ENCODE results near the gene OR2H2.

OR2H2 gene

DNA sequence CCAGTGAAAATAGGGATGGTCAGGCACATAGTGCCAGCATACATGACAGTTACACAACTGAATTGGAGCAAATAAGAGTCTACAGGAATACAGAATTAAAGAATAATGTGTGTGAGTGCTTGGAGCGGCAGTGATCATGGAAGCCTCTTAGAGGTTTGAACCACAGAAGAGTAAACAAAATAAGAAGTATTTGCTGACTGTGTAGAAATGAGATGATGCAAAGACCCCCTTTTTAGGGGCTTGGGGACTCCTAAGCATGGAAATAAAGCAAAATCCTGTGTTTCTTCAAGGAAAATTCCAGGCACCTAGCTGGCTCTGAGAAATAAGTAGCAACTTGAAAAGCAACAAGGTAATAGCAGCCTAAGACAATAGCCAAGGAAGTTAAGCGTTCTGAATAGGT is 6.8 kb downstream of the OR2H2 start:
- DNase-seq (ENCODE audit: low spot score) = no peak

DNA sequence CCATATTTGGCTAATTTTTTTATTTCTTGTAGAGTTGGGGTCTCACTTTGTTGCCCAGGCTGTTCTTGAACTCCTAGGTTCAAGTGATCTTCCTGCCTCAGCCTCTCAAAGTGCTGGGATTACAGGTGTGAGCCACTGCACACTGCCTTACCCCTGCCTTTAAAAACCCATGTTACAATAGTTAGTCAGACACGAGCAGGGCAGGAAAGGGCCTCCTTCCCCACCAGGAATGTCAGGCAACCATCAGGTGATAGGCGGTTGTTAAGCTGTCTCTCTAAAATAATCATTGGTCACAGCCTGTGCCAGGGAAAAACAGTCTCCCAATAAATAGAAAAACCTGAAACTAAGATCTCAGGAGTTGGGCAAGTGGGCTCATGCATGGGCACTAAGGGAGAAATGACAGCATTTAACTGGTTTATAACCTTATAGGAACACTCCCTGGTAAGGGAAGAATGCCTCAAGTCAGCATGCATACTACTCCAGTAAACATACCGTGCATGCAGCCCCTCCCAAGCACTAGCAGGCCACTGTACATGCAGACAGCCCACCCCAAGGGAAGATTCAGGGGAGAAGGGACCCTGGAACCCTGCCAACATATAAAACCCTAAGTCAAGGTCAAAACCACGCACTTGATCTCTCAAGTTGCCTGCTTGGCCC is 8.4 kb downstream of the OR2H2 start:
- no peak for DNase-seq (ENCODE audit: low spot score)

GRCh38 chr6:29596381-29596900 is 11.5 kb downstream of the OR2H2 start:
- DNase-seq (ENCODE audit: low spot score) = no peak

- no peak for DNase-seq (ENCODE audit: low spot score)
These were observed 12.3 kb downstream of the OR2H2 start for GRCh38 chr6:29597184-29597583.

DNA sequence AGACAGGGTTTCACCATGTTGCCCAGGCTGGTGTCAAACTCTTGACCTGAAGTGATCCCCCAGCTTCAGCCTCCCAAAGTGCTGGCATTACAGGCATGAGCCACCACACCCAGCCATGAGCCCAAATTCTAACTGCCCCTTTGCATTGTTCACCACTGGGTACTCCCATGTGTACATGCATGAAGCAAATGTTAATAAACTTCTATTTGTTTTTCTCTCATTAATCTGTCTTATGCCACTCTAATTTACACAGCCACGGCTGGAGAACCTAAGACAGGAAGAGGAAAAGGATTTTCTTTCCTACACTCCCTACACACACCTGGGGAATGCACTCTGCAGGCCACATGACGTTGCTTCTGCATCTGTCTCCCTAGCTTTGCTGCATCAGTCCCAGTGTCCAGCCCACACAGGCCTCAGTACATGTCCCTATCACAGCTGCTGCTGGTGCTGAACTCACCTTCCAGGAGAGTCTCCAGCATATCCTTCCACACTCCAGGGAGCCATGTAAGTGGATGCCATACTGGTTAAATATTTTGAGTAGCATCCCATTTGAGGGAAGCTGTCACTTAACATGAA is 13.3 kb downstream of the OR2H2 start:
- no peak for DNase-seq (ENCODE audit: low spot score)

GRCh38 chr6:29602564-29603361 is 17.8 kb downstream of the OR2H2 start:
- no peak for DNase-seq (ENCODE audit: low spot score)

DNA sequence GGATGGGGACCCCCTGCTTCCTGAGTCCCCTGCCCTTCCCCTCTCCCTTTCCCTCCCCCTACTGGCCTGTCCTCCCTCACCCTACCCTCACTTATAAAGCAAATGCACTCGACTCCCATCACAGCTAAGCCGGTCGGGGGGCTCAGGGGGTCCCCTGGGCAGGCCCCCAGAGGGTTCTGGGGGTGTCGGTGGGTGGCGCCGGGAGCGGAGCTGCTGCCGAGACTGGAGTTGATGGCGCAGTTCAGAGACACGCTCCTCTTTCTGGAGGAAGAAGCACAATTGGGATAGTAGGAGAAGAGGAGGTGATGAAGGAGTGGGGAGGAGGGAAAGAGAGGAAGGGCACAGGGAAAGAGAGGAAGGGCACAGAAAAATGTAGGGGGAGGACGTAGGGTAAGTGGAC is 18.5 kb downstream of the OR2H2 start:
- no peak for DNase-seq (ENCODE audit: low spot score)

DNA sequence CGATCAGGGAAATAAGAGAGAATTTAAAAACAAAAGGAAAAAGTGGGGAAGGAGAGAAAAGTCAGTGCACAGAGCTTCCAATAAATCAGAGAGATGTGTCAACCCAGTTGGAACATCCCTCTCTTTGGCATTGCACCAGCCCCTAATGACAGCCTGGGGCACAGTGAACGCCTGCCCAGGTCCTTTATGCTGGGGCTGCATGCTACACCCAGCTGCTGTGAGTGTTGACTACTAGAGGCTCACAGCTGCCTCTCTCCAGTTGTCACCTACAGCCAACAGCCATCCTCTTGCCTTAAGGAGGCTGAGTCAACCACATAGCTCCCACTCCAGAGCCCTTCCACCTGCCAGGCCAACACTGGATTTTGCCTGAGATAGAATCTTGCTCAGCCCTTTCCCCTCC is 19.0 kb downstream of the OR2H2 start:
- DNase-seq (ENCODE audit: low spot score) = no peak

DNA sequence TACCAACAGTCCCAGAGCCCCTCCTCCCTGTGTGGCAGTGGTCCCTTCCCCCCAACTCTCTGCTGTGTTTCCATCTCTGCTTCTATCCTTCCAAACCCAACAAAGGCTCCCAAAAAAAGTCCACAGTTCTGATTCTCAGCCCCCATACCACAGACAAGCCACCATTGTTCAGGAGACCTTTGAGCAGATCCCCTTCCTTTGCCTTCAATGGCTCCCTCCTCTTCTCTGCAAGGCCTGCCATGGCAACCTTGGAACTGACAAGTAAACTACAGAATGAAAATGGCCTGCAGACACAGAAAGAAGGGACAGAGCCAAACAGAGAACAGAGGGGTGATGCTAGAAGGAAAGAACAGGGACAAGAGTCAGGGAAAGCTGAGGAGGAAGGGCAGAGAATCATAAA is 23.2 kb downstream of the OR2H2 start:
- peak; percentile 36 for DNase-seq (ENCODE audit: low spot score)

DNA sequence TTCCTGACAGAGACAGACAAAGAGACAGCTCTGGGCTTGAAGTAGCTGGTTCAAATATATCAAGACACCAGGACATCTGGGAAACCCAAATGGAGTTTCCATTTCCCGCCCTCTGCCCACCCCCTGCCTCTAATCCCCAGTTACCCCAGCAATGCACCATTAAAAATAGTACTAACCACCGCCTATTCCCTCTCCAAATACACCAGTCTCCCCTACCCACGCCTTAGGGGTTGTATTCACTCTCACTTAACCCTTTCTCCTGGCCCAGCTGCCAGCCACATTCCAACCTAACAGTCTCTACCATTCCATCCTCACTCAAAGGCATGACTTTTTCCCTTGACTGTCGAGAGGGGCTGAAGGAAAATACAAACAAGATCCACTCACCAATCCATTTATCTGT is 25.6 kb downstream of the OR2H2 start:
- no peak for DNase-seq (ENCODE audit: low spot score)

DNA sequence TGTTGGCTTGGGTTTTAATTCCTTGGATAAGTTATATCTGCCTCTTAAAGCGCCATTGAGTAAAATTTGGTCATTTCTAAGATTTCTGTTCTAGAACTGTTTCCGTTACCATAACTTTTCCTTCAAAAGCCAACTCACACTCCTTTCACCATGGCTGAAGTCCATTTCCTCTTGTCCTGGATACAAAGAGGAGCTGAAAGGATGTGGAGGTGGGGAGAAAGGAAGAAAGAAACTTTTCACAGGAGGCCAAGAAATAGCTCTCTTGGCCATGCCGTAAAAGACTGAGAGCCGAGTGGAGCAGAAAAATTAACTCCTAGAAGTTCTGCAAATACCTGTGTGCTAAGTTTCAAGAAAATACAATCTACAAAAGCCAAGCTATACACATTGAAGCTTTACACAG is 26.5 kb downstream of the OR2H2 start:
- peak; percentile 40 for DNase-seq (ENCODE audit: low spot score)

DNA sequence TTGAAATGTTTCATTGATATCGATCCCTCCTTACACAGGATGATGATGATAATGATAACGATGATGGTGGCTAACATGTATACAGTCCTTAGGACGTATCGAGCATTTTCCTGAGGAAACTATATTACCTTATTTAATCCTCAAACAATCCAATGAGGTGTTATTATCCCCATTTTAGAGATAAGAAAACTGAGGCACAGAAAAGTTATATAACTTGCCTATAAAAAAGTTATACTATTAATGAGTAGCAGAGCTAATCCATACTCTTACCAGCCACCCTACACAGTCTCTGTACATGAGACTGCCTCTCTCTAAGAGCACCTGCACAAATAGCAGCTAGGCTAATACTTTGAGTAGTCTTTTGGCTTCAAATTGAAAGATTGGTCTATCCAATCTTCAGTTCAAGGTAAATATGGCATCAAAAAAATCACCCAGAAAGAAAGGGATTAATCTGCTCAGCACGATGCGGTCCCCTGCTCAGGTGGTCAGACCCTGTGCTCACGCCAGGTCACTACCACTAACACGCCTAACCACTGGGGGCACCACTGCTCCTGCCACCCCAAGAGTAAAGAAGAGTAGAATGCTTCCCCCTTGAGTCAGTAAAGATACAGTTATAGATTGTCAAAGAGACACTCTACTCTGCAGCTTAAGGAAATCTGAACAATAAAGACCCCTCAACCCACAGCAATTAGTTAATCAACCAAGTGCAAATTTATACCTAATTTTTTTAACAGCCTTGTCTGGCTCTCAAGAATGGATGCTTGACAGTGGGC is 33.0 kb downstream of the OR2H2 start:
- no peak for DNase-seq (ENCODE audit: low spot score)

GRCh38 chr6:29619578-29620160 is 34.7 kb downstream of the OR2H2 start:
- DNase-seq (ENCODE audit: low spot score) = no peak

- no peak for DNase-seq (ENCODE audit: low spot score)
These were observed 35.7 kb downstream of the OR2H2 start for GRCh38 chr6:29620630-29621029.

GRCh38 chr6:29624520-29624961 is 39.6 kb downstream of the OR2H2 start:
- DNase-seq (ENCODE audit: low spot score) = no peak

DNA sequence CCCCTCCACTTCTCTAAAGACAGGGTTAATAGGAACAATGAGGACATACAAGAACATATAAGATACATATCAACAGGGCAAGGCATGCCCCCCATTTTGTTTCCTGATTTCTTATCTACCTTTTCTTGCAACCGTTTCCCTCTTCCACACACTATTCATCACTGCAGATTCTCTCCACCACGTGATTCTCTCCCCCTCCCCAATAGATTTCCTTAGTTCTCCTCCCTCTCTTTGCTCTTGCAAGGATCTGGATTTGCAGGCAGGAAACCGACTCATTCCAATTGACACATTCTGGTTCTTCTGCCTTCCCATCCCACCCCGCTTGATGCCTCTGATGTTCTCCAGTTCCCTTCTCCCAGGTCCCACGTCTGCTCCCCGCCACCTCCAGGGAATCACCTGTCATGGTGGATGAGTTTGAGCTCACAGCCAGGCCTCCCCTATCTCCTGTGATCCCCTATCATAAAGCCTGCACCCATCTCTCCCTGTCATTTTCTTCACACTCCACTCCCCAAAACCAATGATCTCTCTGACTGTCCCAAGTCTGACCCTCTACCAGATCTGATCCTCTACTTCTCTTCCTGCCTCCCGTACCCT is 40.5 kb downstream of the OR2H2 start:
- no peak for DNase-seq (ENCODE audit: low spot score)

DNA sequence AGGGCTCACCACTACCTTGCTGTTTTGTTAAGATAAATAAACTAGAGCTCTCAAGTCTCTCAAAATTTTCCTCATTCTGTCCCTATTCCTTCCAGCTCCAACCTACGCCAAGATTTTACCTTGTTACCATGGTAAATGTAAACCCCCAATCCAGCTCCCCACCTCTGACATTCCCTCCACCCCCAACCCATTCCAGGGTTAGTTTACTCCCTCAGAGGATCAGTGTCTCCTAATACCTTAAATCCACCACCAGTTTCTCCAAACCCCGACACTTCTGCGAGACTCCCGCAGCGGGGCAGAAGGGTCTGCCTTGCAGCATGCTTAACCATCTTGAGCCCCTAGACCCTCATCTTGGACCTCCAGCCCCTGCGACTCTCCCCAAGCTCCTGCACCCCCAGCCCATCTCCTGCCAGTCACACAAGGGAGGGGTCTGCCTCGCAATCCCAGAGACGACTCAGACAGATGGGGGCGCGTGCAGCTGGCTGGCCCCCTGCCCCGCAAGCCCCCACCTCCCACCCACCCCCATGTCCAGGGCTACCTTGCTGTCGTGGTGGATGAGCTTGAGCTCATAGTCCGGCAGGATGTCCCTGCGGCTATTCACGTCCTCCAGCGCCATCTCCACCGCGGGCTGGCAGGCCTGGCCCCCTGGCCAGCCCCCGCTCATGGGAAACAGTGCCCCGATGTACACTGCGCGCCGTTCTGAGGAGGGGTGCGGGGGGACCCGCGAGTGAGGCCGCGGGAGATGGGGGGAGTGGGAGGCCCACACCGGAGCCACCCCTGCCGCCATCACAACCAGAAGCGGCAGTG is 42.2 kb downstream of the OR2H2 start:
- DNase-seq (ENCODE audit: low spot score) = no peak

GRCh38 chr6:29627755-29628418 is 43.0 kb downstream of the OR2H2 start:
- DNase-seq (ENCODE audit: low spot score) = peak; percentile 47

DNA sequence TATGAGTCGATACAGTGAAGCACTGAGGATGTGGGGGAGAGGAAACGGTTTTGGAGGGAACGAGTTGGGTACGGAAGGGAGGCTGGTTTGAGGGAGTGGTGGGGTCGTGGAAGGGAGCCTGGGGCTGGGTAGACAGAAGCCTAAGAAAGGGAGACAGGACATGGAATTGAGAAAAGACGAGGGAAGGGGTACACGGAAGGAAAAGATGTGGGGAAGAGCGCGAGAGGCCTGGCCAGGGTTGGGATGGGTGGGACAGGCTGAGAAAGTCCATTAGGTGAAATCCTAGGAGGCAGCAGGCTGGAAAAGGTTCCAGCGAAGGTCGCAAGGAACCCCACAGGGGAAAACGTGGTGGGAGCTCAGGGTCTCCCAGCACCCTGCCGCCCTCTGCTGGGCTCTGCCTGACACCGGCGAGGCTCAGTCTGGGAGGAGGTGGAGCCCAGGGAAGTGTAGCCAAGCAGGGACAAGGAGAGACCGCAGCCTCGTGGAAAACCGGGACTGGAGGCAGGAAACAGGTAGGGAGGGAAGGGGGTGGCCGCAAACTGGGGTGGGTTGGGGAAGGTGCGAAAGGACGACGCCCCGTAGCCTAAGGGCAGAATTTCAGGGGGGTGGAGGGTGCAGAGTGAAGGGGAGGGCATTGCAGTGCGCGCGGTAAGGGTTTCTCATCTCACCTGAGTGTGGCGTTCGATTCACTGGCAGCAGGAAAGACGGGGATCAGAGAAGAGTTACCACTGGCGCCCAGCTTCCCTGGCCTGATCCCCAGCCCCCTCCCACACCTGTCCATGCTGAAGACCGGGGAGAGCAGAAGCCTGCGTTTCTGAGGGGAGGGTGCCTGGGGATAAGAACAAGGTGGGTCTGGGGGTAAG is 43.7 kb downstream of the OR2H2 start:
- DNase-seq (ENCODE audit: low spot score) = peak; percentile 60
